Measurements from ENCODE around the gene CD74. TPM values are rescaled to one million over a fixed set of nuclear protein-coding genes. Genes with fewer than 3 reads are reported as not detected.
A peak's percentile ranks its signal among the peaks of the same experiment; 100 is the strongest.

The CD74 gene
- total RNA-seq, 1 donor from 2014 or later = 5,323 TPM

- POLR2A ChIA-PET = interaction anchor here (0.6 to 43.9 kb wide), 21 partner anchors 2 to 923 kb away, joined by 3 to 2478 read pairs (median 4); partner anchors contain the start of genes CD74, HMGXB3, RBM22 and RPS14
- Mint-ChIP-seq H3K4me3 (peak overlapping the region; percentile 98), H3K9me3 (no peaks in the 10 kb centered on the region), H3K4me1 (peaks cover 68% of the 10 kb centered on the region), H3K27ac (peak overlapping the region; percentile 100), H3K36me3 (ENCODE audit: low read depth) (peaks cover 68% of the 10 kb centered on the region), H3K27me3 (peaks cover 2% of the 10 kb centered on the region)
- ATAC-seq (ENCODE audit: low read depth) (peak; percentile 33), DNase-seq (no peak)
- no peak for TF ChIP-seq CTCF (IDR thresholded peaks at IDR 0.05)
- CTCF ChIA-PET = interaction anchor here (1.4 to 4.7 kb wide), 4 partner anchors 9 to 39 kb away, joined by 3 to 43 read pairs (median 15); partner anchors contain the start of gene RPS14
- intact Hi-C loops (cut with micrococcal nuclease) = loop anchor here (1.0 to 5.0 kb wide), 5 partner anchors 9 to 802 kb away; partner anchors contain the start of genes ANXA6, RPS14 and TCOF1
These were observed 2.0 kb downstream of the CD74 start for GRCh38 chr5:150410524-150411244.

DNA sequence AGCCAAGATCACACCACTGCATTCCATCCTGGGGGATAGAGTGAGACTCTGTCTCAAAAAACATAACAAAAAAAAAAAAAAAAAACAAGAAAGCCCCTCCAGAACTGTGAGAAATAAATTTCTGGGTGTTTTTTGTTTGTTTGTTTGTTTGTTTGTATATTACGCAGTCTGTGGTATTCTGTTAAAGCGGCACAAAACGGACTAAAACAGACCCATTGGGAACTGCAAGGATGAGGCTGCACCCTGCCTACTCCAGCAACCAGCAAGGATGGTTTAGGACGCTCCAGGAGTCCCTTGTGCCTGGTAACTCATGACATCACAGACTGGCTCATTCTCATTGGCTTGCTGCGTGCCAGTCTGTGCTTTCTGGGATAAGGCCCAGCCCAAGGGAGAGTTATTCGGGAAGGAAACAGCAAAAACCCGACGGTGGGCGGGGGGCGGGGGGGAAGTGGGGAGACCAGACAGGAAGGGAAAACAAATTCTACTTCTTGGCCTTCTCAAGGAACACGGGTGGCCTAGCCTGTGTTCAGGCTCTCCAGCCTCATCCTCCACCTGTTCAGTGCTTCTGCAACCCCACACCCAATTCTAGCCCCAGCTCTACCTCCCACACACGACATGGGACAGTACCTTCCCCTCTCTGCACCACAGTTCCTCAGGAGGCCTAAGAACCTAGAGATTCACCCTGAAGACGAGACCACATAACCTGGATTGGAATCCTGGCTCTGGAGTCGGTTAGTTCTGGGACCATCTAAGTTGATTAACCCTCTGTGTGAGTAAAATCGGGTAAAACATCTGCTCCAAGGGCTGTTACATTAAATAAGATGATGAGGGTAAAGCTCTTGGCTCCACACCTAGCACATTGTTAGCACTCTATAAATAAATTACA is 2.8 kb downstream of the CD74 start:
- Mint-ChIP-seq H3K36me3 (ENCODE audit: low read depth) (peaks cover 75% of the 10 kb centered on the region), H3K9me3 (no peaks in the 10 kb centered on the region), H3K27ac (peak overlapping the region; percentile 100), H3K4me1 (peaks cover 65% of the 10 kb centered on the region), H3K27me3 (peaks cover 2% of the 10 kb centered on the region), H3K4me3 (peak overlapping the region; percentile 98)
- TF ChIP-seq CTCF (IDR thresholded peaks at IDR 0.05) = no peak
- DNase-seq = no peak
- intact Hi-C loops (cut with micrococcal nuclease) = loop anchor here (1.0 to 5.0 kb wide), 6 partner anchors 9 to 802 kb away; partner anchors contain the start of genes ANXA6, RPS14 and TCOF1
- POLR2A ChIA-PET = interaction anchor here (0.7 to 43.9 kb wide), 15 partner anchors 1 to 804 kb away, joined by 3 to 2478 read pairs (median 6); partner anchors contain the start of genes CD74, HMGXB3, RBM22 and RPS14
- CTCF ChIA-PET = interaction anchor here (1.4 to 4.7 kb wide), 4 partner anchors 9 to 40 kb away, joined by 3 to 43 read pairs (median 15); partner anchors contain the start of gene RPS14
- no peak for ATAC-seq (ENCODE audit: low read depth)

GRCh38 chr5:150408231-150408943 is 4.3 kb downstream of the CD74 start:
- ChIA-PET POLR2A (interaction anchor here (0.7 to 43.9 kb wide), 5 partner anchors 0 to 45 kb away, joined by 3 to 2478 read pairs (median 125); partner anchors contain the start of genes CD74 and RPS14), CTCF (interaction anchor here (2.6 to 4.7 kb wide), 2 partner anchors 10 to 26 kb away, joined by 9 to 43 read pairs; no protein-coding TSS in a partner anchor)
- intact Hi-C loops (cut with micrococcal nuclease) = no loop called here
- Mint-ChIP-seq H3K27ac (peak overlapping the region; percentile 100), H3K36me3 (ENCODE audit: low read depth) (peaks cover 87% of the 10 kb centered on the region), H3K4me3 (peak overlapping the region; percentile 98), H3K27me3 (peaks cover 2% of the 10 kb centered on the region), H3K4me1 (peaks cover 56% of the 10 kb centered on the region), H3K9me3 (no peaks in the 10 kb centered on the region)
- ATAC-seq (ENCODE audit: low read depth) (no peak), DNase-seq (no peak)
- TF ChIP-seq CTCF (IDR thresholded peaks at IDR 0.05) = no peak

GRCh38 chr5:150407096-150407720 is 5.5 kb downstream of the CD74 start:
- intact Hi-C loops (cut with micrococcal nuclease) = no loop called here
- Mint-ChIP-seq H3K27me3 (no peaks in the 10 kb centered on the region), H3K4me3 (peak overlapping the region; percentile 98), H3K4me1 (peaks cover 57% of the 10 kb centered on the region), H3K36me3 (ENCODE audit: low read depth) (peaks cover 95% of the 10 kb centered on the region), H3K9me3 (no peaks in the 10 kb centered on the region), H3K27ac (peak overlapping the region; percentile 100)
- POLR2A ChIA-PET = interaction anchor here (0.7 to 43.9 kb wide), 4 partner anchors 2 to 44 kb away, joined by 3 to 2478 read pairs (median 1302); partner anchors contain the start of genes CD74 and RPS14
- no peak for TF ChIP-seq CTCF (IDR thresholded peaks at IDR 0.05)
- CTCF ChIA-PET = interaction anchor here (2.6 kb wide), 1 partner anchor 9 kb away, joined by 9 read pairs; no protein-coding TSS in a partner anchor
- ATAC-seq (ENCODE audit: low read depth) (no peak), DNase-seq (no peak)
